GM12801 (cell line): ENCODE data around the gene MRGPRX1.

Experiments
- CTCF ChIP-seq: IDR thresholded peaks from one replicate; pipeline ENCODE4 v1.5.1; 2011; ENCODE audit warnings: control low read depth; ENCODE audit not compliant: insufficient read length; ENCODE audit errors: extremely low read depth

The MRGPRX1 gene

GRCh38 chr11:18939314-18939713 lies at the start of gene MRGPRX1:
Gene MRGPRX1 (minus strand): TSS chr11:18939414. CDS start chr11:18934784, 4,630 bp downstream.
- TF ChIP-seq CTCF = no peak

GRCh38 chr11:18987454-18988231 lies 48.4 kb upstream of the MRGPRX1 start:
- no peak for TF ChIP-seq CTCF

- TF ChIP-seq CTCF = no peak
Observed at GRCh38 chr11:18986744-18987143, 47.5 kb upstream of the MRGPRX1 start.

- no peak for TF ChIP-seq CTCF
Observed at GRCh38 chr11:18981897-18982296, 42.7 kb upstream of the MRGPRX1 start.

GRCh38 chr11:18974192-18974591 lies 35.0 kb upstream of the MRGPRX1 start:
- no peak for TF ChIP-seq CTCF

GRCh38 chr11:18972336-18972735 lies 33.1 kb upstream of the MRGPRX1 start:
- no peak for TF ChIP-seq CTCF

GRCh38 chr11:18969720-18970119 lies 30.5 kb upstream of the MRGPRX1 start:
- no peak for TF ChIP-seq CTCF
